Right cardiac atrium (tissue), 5 donors: ENCODE measurements around the gene CD82. TPM values are rescaled to one million over a fixed set of nuclear protein-coding genes. Genes with fewer than 3 reads are reported as not detected.
"Not testable (repeated sequence)": the region's sequence is repeated elsewhere in the genome, so short reads cannot be mapped to it uniquely, and the experiment has no call there.

ENCODE experiments used
- ATAC-seq, 2 donors: fragments of 200-7000 bp; cut with Tn5 transposase; one replicate each; pipeline versions ENCODE4 v1.8.0 to v1.9.1; 2020; ENCODE audit warnings: moderate library complexity in 2 of 2, mild to moderate bottlenecking in 1 of 2
- DNase-seq, 3 donors: peaks; one replicate each; pipeline ENCODE4 v3.0.0-alpha.2; 2020
- H3K27ac ChIP-seq: one replicate; pipeline ENCODE4 v1.5.1; 2013; ENCODE audit warnings: mild to moderate bottlenecking, low read length, control low read depth, moderate library complexity
- H3K27me3 ChIP-seq: one replicate; pipeline ENCODE4 v1.6.1; 2013; ENCODE audit not compliant: control insufficient read depth, insufficient read depth
- H3K4me1 ChIP-seq: one replicate; pipeline ENCODE4 v1.6.1; 2013; ENCODE audit warnings: low read length; ENCODE audit not compliant: control insufficient read depth, insufficient read depth
- H3K4me3 ChIP-seq: one replicate; pipeline ENCODE4 v1.5.1; 2013; ENCODE audit warnings: low read length, control low read depth
- H3K9me3 ChIP-seq: one replicate; pipeline ENCODE4 v1.6.1; 2013; ENCODE audit warnings: low read length; ENCODE audit not compliant: control insufficient read depth
- WGBS: extraction: QIAGEN DNeasy Blood & Tissue Kit; methylation state at CpG from one replicate; pipeline ENCODE4 v1.1.7; 2013; 5-methylcytosine and 5-hydroxymethylcytosine counted together
- intact Hi-C, 4 donors: fragments of 100-400 bp; cut with DNase I; formaldehyde crosslinking; loops; one replicate each; pipeline versions ENCODE4 v1.11.0 to v1.14.0; 2022 to 2023
- polyA plus RNA-seq: library from polyadenylated mRNA; stranded (reverse); fragments of 200-250 nt; gene quantifications from one replicate; pipeline ENCODE4 v1.2.3, GENCODE V29; 2013
- total RNA-seq, 4 donors: library from RNA; stranded (reverse); fragmentation: NEBNext Ultra II Directional; extraction: Animal tissue kit (Norgen Biotek cat#: 25700); gene quantifications; one replicate each; pipeline ENCODE4 v1.2.1, GENCODE V29; 2021
- donor health status: healthy with polysubstance abuse.
- donor health status: DM: no; HTN: yes; CAD: no.
- donor health status: DM: no; HTN: no; CAD: no.
- donor health status: DM: no; HTN: yes; CAD: no; lungs with severe emphysema.
- donor health status: DM: yes; HTN: yes; CAD: no.

Gene CD82
- total and polyA plus RNA-seq, 5 donors = 16.7 to 33.6 (median 24.7) TPM

- intact Hi-C loops = no loop called here
- ATAC-seq = no peak
- Histone ChIP-seq H3K9me3 (no peaks in the 10 kb centered on the region), H3K4me1 (no peaks in the 10 kb centered on the region), H3K27me3 (no peaks in the 10 kb centered on the region), H3K27ac (no peak overlapping the region), H3K4me3 (no peak overlapping the region)
- 92% methylated on average over 4 of the region's 4 CpGs for whole genome bisulfite sequencing
- no peak for DNase-seq
Measured at GRCh38 chr11:44548032-44548695, 17.3 kb upstream of the CD82 start.

GRCh38 chr11:44548961-44549749 is 16.3 kb upstream of the CD82 start:
- intact Hi-C loops, H3K27ac ChIP-seq, ATAC-seq, H3K27me3 ChIP-seq, H3K9me3 ChIP-seq, H3K4me1 ChIP-seq, H3K4me3 ChIP-seq, DNase-seq: not testable (repeated sequence)
- 85% methylated on average over 5 of the region's 5 CpGs for WGBS

- DNase-seq (no peak), ATAC-seq (no peak)
- intact Hi-C loops = loop anchor here (10.0 kb wide), 2 partner anchors 345 to 365 kb away; no protein-coding TSS in a partner anchor
- H3K9me3 ChIP-seq = no peaks in the 10 kb centered on the region
- no peak overlapping the region for H3K4me3 ChIP-seq
- H3K27ac ChIP-seq = no peak overlapping the region
- no peaks in the 10 kb centered on the region for H3K4me1 ChIP-seq
- H3K27me3 ChIP-seq = no peaks in the 10 kb centered on the region
- 66% methylated on average over 8 of the region's 8 CpGs for WGBS
Measured at GRCh38 chr11:44550123-44550522, 15.3 kb upstream of the CD82 start.

DNA sequence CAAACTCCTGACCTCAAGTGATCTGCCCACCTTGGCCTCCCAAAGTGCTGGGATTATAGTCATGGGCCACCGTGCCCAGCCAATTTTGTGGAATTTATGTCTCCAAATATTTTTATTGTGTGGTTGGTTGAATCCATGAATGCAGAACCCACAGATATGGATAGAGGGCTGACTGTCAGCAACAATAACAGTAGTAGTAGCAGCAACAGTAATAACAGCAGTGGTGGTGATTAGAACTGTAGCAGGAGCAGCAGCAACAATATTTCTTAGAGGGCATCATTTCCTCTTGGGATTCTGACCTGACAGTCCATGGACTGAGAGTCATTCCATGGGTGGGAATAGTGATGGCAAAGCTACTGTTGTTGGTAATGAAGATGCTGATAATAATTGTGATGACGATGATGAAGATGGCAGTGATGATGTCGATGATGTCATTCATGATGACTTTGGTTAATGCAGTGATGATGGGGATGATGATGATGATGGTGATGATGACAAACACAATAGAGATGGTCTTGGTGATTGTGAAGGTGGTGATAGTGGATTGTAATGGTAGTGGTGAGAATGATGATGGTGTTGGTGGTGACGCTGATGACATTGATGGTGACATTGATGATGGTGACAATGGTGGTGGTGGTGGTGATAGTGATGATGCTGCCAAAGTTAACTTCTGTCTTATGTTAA is 13.9 kb upstream of the CD82 start:
- DNase-seq = no peak
- Histone ChIP-seq H3K4me1 (no peaks in the 10 kb centered on the region), H3K4me3 (no peak overlapping the region), H3K27me3 (no peaks in the 10 kb centered on the region), H3K9me3 (no peaks in the 10 kb centered on the region), H3K27ac (no peak overlapping the region)
- no peak for ATAC-seq
- 95% methylated on average over 4 of the region's 4 CpGs for WGBS
- intact Hi-C loops = loop anchor here (10.0 kb wide), 2 partner anchors 343 to 363 kb away; no protein-coding TSS in a partner anchor

GRCh38 chr11:44555031-44555800 is 10.2 kb upstream of the CD82 start:
- Histone ChIP-seq H3K27ac (no peak overlapping the region), H3K4me3 (no peak overlapping the region), H3K27me3 (no peaks in the 10 kb centered on the region), H3K4me1 (peaks cover 3% of the 10 kb centered on the region), H3K9me3 (no peaks in the 10 kb centered on the region)
- ATAC-seq (no peak), DNase-seq (no peak)
- 86% methylated on average over 5 of the region's 5 CpGs for WGBS
- intact Hi-C loops = loop anchor here (10.0 kb wide), 2 partner anchors 340 to 360 kb away; no protein-coding TSS in a partner anchor

- ATAC-seq (peak; percentile 63 to 83), DNase-seq (peak; percentile 61 to 89 (median 82))
- no peak overlapping the region for H3K27ac ChIP-seq
- intact Hi-C loops = loop anchor here (1.0 to 10.0 kb wide), 5 partner anchors 58 to 358 kb away; no protein-coding TSS in a partner anchor
- peaks cover 3% of the 10 kb centered on the region for H3K4me1 ChIP-seq
- no peak overlapping the region for H3K4me3 ChIP-seq
- H3K9me3 ChIP-seq = no peaks in the 10 kb centered on the region
- 33% methylated on average over 11 of the region's 11 CpGs for WGBS
- H3K27me3 ChIP-seq = no peaks in the 10 kb centered on the region
Measured at GRCh38 chr11:44556735-44557409, 8.6 kb upstream of the CD82 start.

DNA sequence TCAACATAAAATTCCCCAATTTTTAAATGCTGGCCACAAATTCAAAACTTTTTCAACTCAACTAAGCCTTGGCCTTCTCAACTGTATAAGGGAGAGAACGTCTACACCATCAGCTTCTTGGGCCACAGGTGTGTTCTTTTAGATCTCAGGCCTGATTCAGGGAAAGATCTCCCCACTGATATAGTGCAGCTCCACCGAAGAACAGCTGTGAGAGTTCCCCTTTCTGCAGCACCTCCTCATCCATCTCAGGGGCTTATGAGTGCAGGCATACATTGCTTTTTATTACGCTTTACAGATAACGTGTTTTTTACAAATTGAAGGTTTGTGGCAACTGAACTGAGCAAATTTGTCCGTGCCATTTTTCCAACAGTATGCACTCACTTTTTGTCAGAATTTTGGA is 8.0 kb upstream of the CD82 start:
- Histone ChIP-seq H3K27me3 (no peaks in the 10 kb centered on the region), H3K4me1 (peaks cover 3% of the 10 kb centered on the region), H3K9me3 (no peaks in the 10 kb centered on the region), H3K27ac (no peak overlapping the region), H3K4me3 (no peak overlapping the region)
- 78% methylated on average over 5 of the region's 5 CpGs for WGBS
- ATAC-seq (no peak), DNase-seq (no peak)
- intact Hi-C loops = loop anchor here (2.0 to 10.0 kb wide), 4 partner anchors 57 to 357 kb away; no protein-coding TSS in a partner anchor

GRCh38 chr11:44559207-44559939 is 6.1 kb upstream of the CD82 start:
- intact Hi-C loops = loop anchor here (10.0 kb wide), 2 partner anchors 335 to 355 kb away; no protein-coding TSS in a partner anchor
- Histone ChIP-seq H3K9me3 (no peaks in the 10 kb centered on the region), H3K27me3 (no peaks in the 10 kb centered on the region), H3K4me3 (no peak overlapping the region), H3K27ac (no peak overlapping the region), H3K4me1 (peaks cover 12% of the 10 kb centered on the region)
- ATAC-seq (no peak), DNase-seq (no peak)
- 68% methylated on average over 9 of the region's 9 CpGs for WGBS

- intact Hi-C loops = loop anchor here (10.0 kb wide), 2 partner anchors 335 to 355 kb away; no protein-coding TSS in a partner anchor
- H3K27me3 ChIP-seq, H3K27ac ChIP-seq, ATAC-seq, H3K4me3 ChIP-seq, H3K9me3 ChIP-seq, DNase-seq: not testable (repeated sequence)
- H3K4me1 ChIP-seq = peaks cover 14% of the 10 kb centered on the region
- WGBS = 96% methylated on average over 7 of the region's 7 CpGs
Measured at GRCh38 chr11:44559940-44560300, 5.5 kb upstream of the CD82 start.
